Upper lobe of left lung (tissue), 6 donors: ENCODE data around the gene SART1. TPM values are rescaled to one million over a fixed set of nuclear protein-coding genes. Genes with fewer than 3 reads are reported as not detected.

Experiments used
- ATAC-seq, 2 donors: fragments of 200-7000 bp; cut with Tn5 transposase; one replicate each; pipeline ENCODE4 v1.9.1; 2022; ENCODE audit warnings: mild to moderate bottlenecking in 2 of 2, moderate library complexity in 2 of 2; ENCODE audit not compliant: low FRiP score in 2 of 2
- DNase-seq, 2 donors: peaks; one replicate each; pipeline ENCODE4 v3.0.0-alpha.2; 2019 to 2020
- H3K27ac ChIP-seq, 4 donors: fragments of 200-600 bp; sonication (generic); one replicate each; pipeline ENCODE4 v1.5.1; 2016 to 2019
- H3K27me3 ChIP-seq, 4 donors: fragments of 200-600 bp; sonication (generic); one replicate each; pipeline ENCODE4 v1.5.1; 2017 to 2019
- H3K36me3 ChIP-seq, 4 donors: fragments of 200-600 bp; sonication (generic); one replicate each; pipeline ENCODE4 v1.5.1; 2016 to 2019
- H3K4me1 ChIP-seq, 4 donors: fragments of 200-600 bp; sonication (generic); one replicate each; pipeline ENCODE4 v1.5.1; 2018 to 2019
- H3K4me3 ChIP-seq, 4 donors: fragments of 200-600 bp; sonication (generic); one replicate each; pipeline ENCODE4 v1.5.1; 2017 to 2019; ENCODE audit warnings: mild to moderate bottlenecking in 2 of 4, moderate library complexity in 1 of 4
- H3K9me3 ChIP-seq, 4 donors: fragments of 200-600 bp; sonication (generic); one replicate each; pipeline ENCODE4 v1.5.1; 2018 to 2019
- CTCF ChIP-seq, 6 experiments: fragments of 450-650 bp in 4 of 6; fragments of 200-600 bp in 2 of 6; sonication (generic) in 2 of 6; IDR thresholded peaks; one replicate each; pipeline ENCODE4 v1.5.1; 2016 to 2019; ENCODE audit warnings: antibody characterized with exemption in 6 of 6
- EP300 ChIP-seq, 4 donors: sonication (generic); formaldehyde crosslinking; IDR thresholded peaks; one replicate each; pipeline ENCODE4 v1.5.1; 2017; ENCODE audit warnings: antibody characterized with exemption in 4 of 4, control low read depth in 2 of 4
- POLR2A ChIP-seq, 4 donors: fragments of 450-650 bp; IDR thresholded peaks; one replicate each; pipeline ENCODE4 v1.5.1; 2016 to 2017; ENCODE audit warnings: antibody characterized with exemption in 4 of 4, mild to moderate bottlenecking in 2 of 4
- POLR2AphosphoS5 ChIP-seq, 2 donors: sonication (generic); formaldehyde crosslinking; IDR thresholded peaks; one replicate each; pipeline ENCODE4 v1.5.1; 2017; ENCODE audit warnings: antibody characterized with exemption in 2 of 2
- WGBS, 2 donors: methylation state at CpG; one replicate each; pipeline ENCODE4 v1.1.5; 2017 to 2018; 5-methylcytosine and 5-hydroxymethylcytosine counted together
- total RNA-seq, 6 donors: library from RNA; depleted of rRNA in 4 of 6; stranded (reverse); fragments of >200 nt in 4 of 6; gene quantifications; one replicate each; pipeline versions ENCODE4 v1.1.0 to v1.2.1, GENCODE V29; 2016 to 2021
- donor health status: DM: no; HTN: no; CAD: no; lungs with moderate emphysema.
- donor health status: DM: no; HTN: yes; CAD: no; lungs with severe emphysema.

SART1 gene
- total RNA-seq, 6 donors from 2014 or later = 44.4 to 201 (median 71.4) TPM

- peaks cover 13 to 26% (median 24%) of the 10 kb centered on the region in 4 donors for H3K4me1 ChIP-seq
- no peak overlapping the region for H3K4me3 ChIP-seq
- H3K27ac ChIP-seq = peak overlapping the region in 1 of 4 donors; percentile 20
- ATAC-seq (no peak), DNase-seq (no peak)
- no peaks in the 10 kb centered on the region for H3K27me3 ChIP-seq
- no peaks in the 10 kb centered on the region for H3K9me3 ChIP-seq
- peaks cover 9 to 30% (median 20%) of the 10 kb centered on the region in 4 donors for H3K36me3 ChIP-seq
- 79 to 91% methylated on average over 4 of the region's 4 CpGs for WGBS, 2 donors
- TF ChIP-seq EP300 (IDR thresholded peaks at IDR 0.05) = no peak
- no peak for TF ChIP-seq POLR2A (IDR thresholded peaks at IDR 0.05)
- no peak for TF ChIP-seq CTCF (IDR thresholded peaks at IDR 0.05)
- TF ChIP-seq POLR2AphosphoS5 (IDR thresholded peaks at IDR 0.05) = no peak
These were observed 42.7 kb downstream of the SART1 start for GRCh38 chr11:66004186-66004585.

- Histone ChIP-seq H3K4me1 (peaks cover 9 to 12% (median 10%) of the 10 kb centered on the region in 4 donors), H3K27me3 (peaks cover 0 to 1% (median 0%) of the 10 kb centered on the region in 4 donors), H3K9me3 (no peaks in the 10 kb centered on the region), H3K27ac (no peak overlapping the region), H3K4me3 (no peak overlapping the region), H3K36me3 (peaks cover 0 to 18% (median 8%) of the 10 kb centered on the region in 4 donors)
- 86 to 90% methylated on average over 9 to 10 of the region's 13 CpGs for WGBS, 2 donors
- TF ChIP-seq CTCF (IDR thresholded peaks at IDR 0.05) (no peak), POLR2A (IDR thresholded peaks at IDR 0.05) (no peak), POLR2AphosphoS5 (IDR thresholded peaks at IDR 0.05) (no peak), EP300 (IDR thresholded peaks at IDR 0.05) (no peak)
- DNase-seq (no peak), ATAC-seq (no peak)
These were observed 44.8 kb downstream of the SART1 start for GRCh38 chr11:66006134-66006890.

- no peak overlapping the region for H3K27ac ChIP-seq
- TF ChIP-seq CTCF (IDR thresholded peaks at IDR 0.05) (no peak), POLR2AphosphoS5 (IDR thresholded peaks at IDR 0.05) (no peak), EP300 (IDR thresholded peaks at IDR 0.05) (no peak), POLR2A (IDR thresholded peaks at IDR 0.05) (no peak)
- H3K4me3 ChIP-seq = no peak overlapping the region
- no peaks in the 10 kb centered on the region for H3K9me3 ChIP-seq
- H3K36me3 ChIP-seq = peaks cover 0 to 18% (median 8%) of the 10 kb centered on the region in 4 donors
- 77% methylated on average over 4 of the region's 4 CpGs; no CpG with 5 or more reads in 1 of the 2 donors for WGBS, 2 donors
- ATAC-seq = no peak
- no peak for DNase-seq
- H3K27me3 ChIP-seq = peaks cover 0 to 7% (median 2%) of the 10 kb centered on the region in 4 donors
- H3K4me1 ChIP-seq = peaks cover 12 to 16% (median 13%) of the 10 kb centered on the region in 4 donors
These were observed 45.3 kb downstream of the SART1 start for GRCh38 chr11:66006891-66007176.

- DNase-seq (no peak), ATAC-seq (no peak)
- Histone ChIP-seq H3K9me3 (no peaks in the 10 kb centered on the region), H3K36me3 (peaks cover 0 to 18% (median 8%) of the 10 kb centered on the region in 4 donors), H3K4me1 (peaks cover 16 to 19% (median 17%) of the 10 kb centered on the region in 4 donors), H3K27me3 (peaks cover 0 to 10% (median 4%) of the 10 kb centered on the region in 4 donors), H3K4me3 (no peak overlapping the region), H3K27ac (peak overlapping the region in 1 of 4 donors; percentile 38)
- no peak for TF ChIP-seq CTCF (IDR thresholded peaks at IDR 0.05)
- TF ChIP-seq POLR2A (IDR thresholded peaks at IDR 0.05) = no peak
- no peak for TF ChIP-seq EP300 (IDR thresholded peaks at IDR 0.05)
- no peak for TF ChIP-seq POLR2AphosphoS5 (IDR thresholded peaks at IDR 0.05)
- WGBS, 2 donors = 45 to 47% methylated on average over 4 to 5 of the region's 5 CpGs
These were observed 45.7 kb downstream of the SART1 start for GRCh38 chr11:66007201-66007634.
